Neural cell (in vitro differentiated cells): ENCODE data around the gene GTF2H1. TPM values are rescaled to one million over a fixed set of nuclear protein-coding genes. Genes with fewer than 3 reads are reported as not detected.

Experiments
- H2AFZ ChIP-seq: fragments of 200-600, 300-800 bp; sonication (generic), shearing (Covaris generic); 2 replicates; pipeline ENCODE4 v1.6.0; 2014; ENCODE audit warnings: low read depth, mild to moderate bottlenecking, antibody characterized with exemption, low read length, moderate library complexity
- H3F3A ChIP-seq: fragments of 200-600 bp; shearing (Covaris generic); 2 replicates; pipeline ENCODE4 v1.6.1; 2016; ENCODE audit warnings: mild to moderate bottlenecking, moderate library complexity, mixed read lengths, antibody characterized with exemption, low read length; ENCODE audit not compliant: insufficient read depth, poor library complexity, severe bottlenecking
- H3K27ac ChIP-seq: fragments of 200-600, 300-800 bp; sonication (generic), shearing (Covaris generic); 2 replicates; pipeline ENCODE4 v1.5.1; 2014; ENCODE audit warnings: mild to moderate bottlenecking, low read length, moderate library complexity
- H3K27me3 ChIP-seq: fragments of 300-800, 200-600 bp; sonication (generic), shearing (Covaris generic); 2 replicates; pipeline ENCODE4 v1.6.0; 2014; ENCODE audit warnings: mild to moderate bottlenecking, low read depth, low read length, moderate library complexity; ENCODE audit not compliant: insufficient read depth
- H3K36me3 ChIP-seq: fragments of 300-800, 200-600 bp; sonication (generic), shearing (Covaris generic); 2 replicates; pipeline ENCODE4 v1.5.1; 2014; ENCODE audit warnings: mild to moderate bottlenecking, antibody characterized with exemption, low read length, moderate library complexity; ENCODE audit not compliant: insufficient read depth
- H3K4me2 ChIP-seq: fragments of 300-800, 200-600 bp; sonication (generic), shearing (Covaris generic); 2 replicates; pipeline ENCODE4 v1.6.0; 2014; ENCODE audit warnings: mild to moderate bottlenecking, low read length
- H3K4me3 ChIP-seq: fragments of 300-800, 200-600 bp; sonication (generic), shearing (Covaris generic); 2 replicates; pipeline ENCODE4 v1.5.1; 2014; ENCODE audit warnings: mild to moderate bottlenecking, low read length, moderate library complexity
- H3K79me2 ChIP-seq: fragments of 200-600 bp; shearing (Covaris generic); replicated peaks from 2 replicates; pipeline ENCODE4 v1.6.0; 2014; ENCODE audit warnings: mild to moderate bottlenecking, low read length, moderate library complexity; ENCODE audit not compliant: insufficient read depth
- H3K9ac ChIP-seq: fragments of 300-800, 200-600 bp; sonication (generic), shearing (Covaris generic); 2 replicates; pipeline ENCODE4 v1.6.1; 2016; ENCODE audit warnings: mild to moderate bottlenecking, low read length, mixed read lengths
- H3K9me2 ChIP-seq: fragments of 200-600 bp; shearing (Covaris generic); 2 replicates; pipeline ENCODE4 v1.6.1; 2016; ENCODE audit warnings: mild to moderate bottlenecking, low read length, mixed read lengths; ENCODE audit not compliant: insufficient read depth
- H3K9me3 ChIP-seq: fragments of 200-600, 300-800 bp; sonication (generic), shearing (Covaris generic); 2 replicates; pipeline ENCODE4 v1.6.1; 2016; ENCODE audit warnings: mild to moderate bottlenecking, mixed run types, low read length, moderate library complexity, mixed read lengths
- H4K20me1 ChIP-seq: fragments of 200-600 bp; shearing (Covaris generic); 2 replicates; pipeline ENCODE4 v1.6.1; 2016; ENCODE audit warnings: mild to moderate bottlenecking, mixed run types; ENCODE audit not compliant: insufficient read depth
- CTCF ChIP-seq: fragments of 450-650 bp; IDR thresholded peaks from 2 replicates; pipeline ENCODE4 v1.5.1; 2014; ENCODE audit warnings: antibody characterized with exemption, mild to moderate bottlenecking, moderate library complexity; ENCODE audit not compliant: poor library complexity, severe bottlenecking
- EP300 ChIP-seq: fragments of 450-650 bp; conservative IDR thresholded peaks from 2 replicates; pipeline ENCODE4 v1.6.1; 2014; ENCODE audit warnings: antibody characterized with exemption, mild to moderate bottlenecking, moderate library complexity; ENCODE audit not compliant: poor library complexity, severe bottlenecking
- EZH2 ChIP-seq: fragments of 200-600, 300-800 bp; shearing (Covaris generic), sonication (generic); IDR thresholded peaks from 2 replicates; pipeline ENCODE4 v1.6.1; 2014; ENCODE audit warnings: antibody characterized with exemption, low read length, borderline replicate concordance, mild to moderate bottlenecking; ENCODE audit not compliant: insufficient read depth, poor library complexity, severe bottlenecking
- POLR2AphosphoS5 ChIP-seq: IDR thresholded peaks from 2 replicates; pipeline ENCODE4 v1.6.1; 2012
- RAD21 ChIP-seq: fragments of 450-650 bp; conservative IDR thresholded peaks from 2 replicates; pipeline ENCODE4 v1.6.1; 2014; ENCODE audit warnings: antibody characterized with exemption, mild to moderate bottlenecking, moderate library complexity
- SMC3 ChIP-seq: fragments of 450-650 bp; conservative IDR thresholded peaks from 2 replicates; pipeline ENCODE4 v1.6.1; 2014; ENCODE audit warnings: antibody characterized with exemption, mild to moderate bottlenecking, moderate library complexity; ENCODE audit not compliant: poor library complexity
- TAF1 ChIP-seq: IDR thresholded peaks from 2 replicates; pipeline ENCODE4 v1.6.1; 2012; ENCODE audit warnings: low read depth
- polyA plus RNA-seq: library from polyadenylated mRNA; depleted of rRNA; stranded (reverse); fragments of >200 nt; gene quantifications from 2 replicates; pipeline ENCODE4 v1.2.3, GENCODE V29; 2014
- TF ChIP-seq, protein P1 (sequence below): IDR thresholded peaks from 2 replicates; pipeline ENCODE4 v1.6.1; 2012; ENCODE audit warnings: borderline replicate concordance

GTF2H1 gene
- polyA plus RNA-seq, 1 donor from 2014 or later = 109 TPM

DNA sequence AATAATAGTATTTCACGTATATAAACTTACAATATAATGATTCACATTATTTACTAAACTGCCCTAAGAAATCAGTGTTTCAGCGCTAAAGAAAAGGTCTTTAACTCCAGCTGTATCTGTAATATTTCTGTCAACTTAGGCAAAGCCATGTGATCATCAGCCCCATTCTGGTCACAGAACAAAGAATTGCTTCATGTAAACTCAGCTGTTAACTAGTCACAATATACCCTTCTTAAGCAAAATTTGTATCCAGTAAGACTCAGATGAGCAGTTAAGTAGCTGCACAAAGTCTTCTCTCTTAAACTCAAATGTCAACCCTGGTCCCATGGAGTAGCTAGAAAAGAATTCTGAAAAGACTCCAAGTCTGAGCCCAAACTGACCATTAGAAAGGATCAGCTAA lies 27.1 kb upstream of the GTF2H1 start:
- no peaks in the 10 kb centered on the region for H3K9me2 ChIP-seq
- no peak overlapping the region for H3K9ac ChIP-seq
- H3K4me3 ChIP-seq = no peak overlapping the region
- H3F3A ChIP-seq = no peaks in the 10 kb centered on the region
- H3K9me3 ChIP-seq = no peaks in the 10 kb centered on the region
- H3K79me2 ChIP-seq = no peaks in the 10 kb centered on the region
- no peak overlapping the region for H3K4me2 ChIP-seq
- H4K20me1 ChIP-seq = no peaks in the 10 kb centered on the region
- H2AFZ ChIP-seq = no peak overlapping the region
- no peak overlapping the region for H3K27ac ChIP-seq
- TF ChIP-seq, protein P1, sequence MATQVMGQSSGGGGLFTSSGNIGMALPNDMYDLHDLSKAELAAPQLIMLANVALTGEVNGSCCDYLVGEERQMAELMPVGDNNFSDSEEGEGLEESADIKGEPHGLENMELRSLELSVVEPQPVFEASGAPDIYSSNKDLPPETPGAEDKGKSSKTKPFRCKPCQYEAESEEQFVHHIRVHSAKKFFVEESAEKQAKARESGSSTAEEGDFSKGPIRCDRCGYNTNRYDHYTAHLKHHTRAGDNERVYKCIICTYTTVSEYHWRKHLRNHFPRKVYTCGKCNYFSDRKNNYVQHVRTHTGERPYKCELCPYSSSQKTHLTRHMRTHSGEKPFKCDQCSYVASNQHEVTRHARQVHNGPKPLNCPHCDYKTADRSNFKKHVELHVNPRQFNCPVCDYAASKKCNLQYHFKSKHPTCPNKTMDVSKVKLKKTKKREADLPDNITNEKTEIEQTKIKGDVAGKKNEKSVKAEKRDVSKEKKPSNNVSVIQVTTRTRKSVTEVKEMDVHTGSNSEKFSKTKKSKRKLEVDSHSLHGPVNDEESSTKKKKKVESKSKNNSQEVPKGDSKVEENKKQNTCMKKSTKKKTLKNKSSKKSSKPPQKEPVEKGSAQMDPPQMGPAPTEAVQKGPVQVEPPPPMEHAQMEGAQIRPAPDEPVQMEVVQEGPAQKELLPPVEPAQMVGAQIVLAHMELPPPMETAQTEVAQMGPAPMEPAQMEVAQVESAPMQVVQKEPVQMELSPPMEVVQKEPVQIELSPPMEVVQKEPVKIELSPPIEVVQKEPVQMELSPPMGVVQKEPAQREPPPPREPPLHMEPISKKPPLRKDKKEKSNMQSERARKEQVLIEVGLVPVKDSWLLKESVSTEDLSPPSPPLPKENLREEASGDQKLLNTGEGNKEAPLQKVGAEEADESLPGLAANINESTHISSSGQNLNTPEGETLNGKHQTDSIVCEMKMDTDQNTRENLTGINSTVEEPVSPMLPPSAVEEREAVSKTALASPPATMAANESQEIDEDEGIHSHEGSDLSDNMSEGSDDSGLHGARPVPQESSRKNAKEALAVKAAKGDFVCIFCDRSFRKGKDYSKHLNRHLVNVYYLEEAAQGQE = no peak
- TF ChIP-seq RAD21 = no peak
- no peak for TF ChIP-seq CTCF
- no peak for TF ChIP-seq SMC3
- no peak for TF ChIP-seq TAF1
- TF ChIP-seq POLR2AphosphoS5 = no peak
- TF ChIP-seq EZH2 = no peak
- H3K36me3 ChIP-seq = peaks cover 10% of the 10 kb centered on the region
- no peaks in the 10 kb centered on the region for H3K27me3 ChIP-seq

- Histone ChIP-seq H3K27me3 (no peaks in the 10 kb centered on the region), H3K36me3 (peaks cover 3% of the 10 kb centered on the region), H2AFZ (no peak overlapping the region), H3K9me2 (no peaks in the 10 kb centered on the region), H3K9me3 (no peaks in the 10 kb centered on the region), H3K27ac (no peak overlapping the region), H4K20me1 (no peaks in the 10 kb centered on the region), H3K9ac (no peak overlapping the region), H3F3A (no peaks in the 10 kb centered on the region), H3K4me2 (no peak overlapping the region), H3K79me2 (no peaks in the 10 kb centered on the region), H3K4me3 (no peak overlapping the region)
- TF ChIP-seq TAF1 (no peak), SMC3 (no peak), RAD21 (no peak), POLR2AphosphoS5 (no peak), EP300 (no peak)
- TF ChIP-seq, protein P1 = no peak
These were observed 22.6 kb upstream of the GTF2H1 start for GRCh38 chr11:18299721-18300120.
